Retina (tissue), 1 donor: Measurements from ENCODE around the gene CNN2.

Source experiments
- DNase-seq: peaks from one replicate; pipeline ENCODE4 v3.0.0-alpha.2; 2016

The CNN2 gene

GRCh38 chr19:1053176-1054101 is 27.0 kb downstream of the CNN2 start:
- DNase-seq = no peak

- no peak for DNase-seq
These were observed 28.0 kb downstream of the CNN2 start for GRCh38 chr19:1054102-1055027.

- no peak for DNase-seq
These were observed 28.6 kb downstream of the CNN2 start for GRCh38 chr19:1055028-1055425.

GRCh38 chr19:1055886-1056620 is 29.6 kb downstream of the CNN2 start:
- DNase-seq = no peak

GRCh38 chr19:1057176-1057855 is 30.9 kb downstream of the CNN2 start:
- peak; percentile 59 for DNase-seq

GRCh38 chr19:1058112-1058511 is 31.7 kb downstream of the CNN2 start:
- no peak for DNase-seq

GRCh38 chr19:1060689-1061088 is 34.3 kb downstream of the CNN2 start:
- no peak for DNase-seq

GRCh38 chr19:1061987-1062386 is 35.6 kb downstream of the CNN2 start:
- DNase-seq = no peak

GRCh38 chr19:1062387-1063029 is 36.1 kb downstream of the CNN2 start:
- no peak for DNase-seq

GRCh38 chr19:1063030-1063908 is 36.9 kb downstream of the CNN2 start:
- DNase-seq = no peak

GRCh38 chr19:1063909-1064660 is 37.7 kb downstream of the CNN2 start:
- no peak for DNase-seq

GRCh38 chr19:1064661-1065605 is 38.5 kb downstream of the CNN2 start:
- peak; percentile 82 for DNase-seq

- no peak for DNase-seq
These were observed 39.2 kb downstream of the CNN2 start for GRCh38 chr19:1065606-1066109.

- DNase-seq = no peak
These were observed 39.9 kb downstream of the CNN2 start for GRCh38 chr19:1066251-1066747.

- no peak for DNase-seq
These were observed 40.4 kb downstream of the CNN2 start, which contains the start of gene ARHGAP45 for GRCh38 chr19:1066748-1067340. TSS of gene ARHGAP45 (plus strand) at chr19:1067167. CDS start at chr19:1067406, 239 bp downstream.

- no peak for DNase-seq
These were observed 41.0 kb downstream of the CNN2 start for GRCh38 chr19:1067341-1067957.
